ENCODE data around the gene EFHD2.

EFHD2 gene

GRCh38 chr1:15417059-15417934, 7.6 kb downstream of the EFHD2 start:
- Histone ChIP-seq H3K27me3 (ENCODE audit: control insufficient read depth, insufficient read depth, low read length) (no peaks in the 10 kb centered on the region), H3K4me3 (ENCODE audit: low read length) (peak overlapping the region; percentile 26), H3K9ac (ENCODE audit: low read depth, low read length) (no peak overlapping the region), H3K9me3 (replicated peaks; ENCODE audit: low read length) (no peaks in the 10 kb centered on the region), H3K4me1 (ENCODE audit: control insufficient read depth, insufficient read depth, low read length) (peaks cover 44% of the 10 kb centered on the region), H3K4me2 (ENCODE audit: low read length) (peak overlapping the region; percentile 73), H3K36me3 (ENCODE audit: insufficient read depth, low read length) (peaks cover 13% of the 10 kb centered on the region)

- H3K9ac ChIP-seq (ENCODE audit: low read depth, low read length), result no peak overlapping the region
- peaks cover 35% of the 10 kb centered on the region for H3K4me1 ChIP-seq (ENCODE audit: control insufficient read depth, insufficient read depth, low read length)
- H3K9me3 ChIP-seq (replicated peaks; ENCODE audit: low read length), result no peaks in the 10 kb centered on the region
- no peak overlapping the region for H3K4me2 ChIP-seq (ENCODE audit: low read length)
- H3K36me3 ChIP-seq (ENCODE audit: insufficient read depth, low read length), result peaks cover 13% of the 10 kb centered on the region
- H3K4me3 ChIP-seq (ENCODE audit: low read length), result no peak overlapping the region
- H3K27me3 ChIP-seq (ENCODE audit: control insufficient read depth, insufficient read depth, low read length), result no peaks in the 10 kb centered on the region
Observed at GRCh38 chr1:15418806-15419515, 9.3 kb downstream of the EFHD2 start.

GRCh38 chr1:15420853-15421465, 11.3 kb downstream of the EFHD2 start:
- Histone ChIP-seq H3K4me1 (ENCODE audit: control insufficient read depth, insufficient read depth, low read length) (peaks cover 39% of the 10 kb centered on the region), H3K9ac (ENCODE audit: low read depth, low read length) (no peak overlapping the region), H3K27me3 (ENCODE audit: control insufficient read depth, insufficient read depth, low read length) (no peaks in the 10 kb centered on the region), H3K4me3 (ENCODE audit: low read length) (no peak overlapping the region), H3K36me3 (ENCODE audit: insufficient read depth, low read length) (peaks cover 12% of the 10 kb centered on the region), H3K4me2 (ENCODE audit: low read length) (no peak overlapping the region), H3K9me3 (replicated peaks; ENCODE audit: low read length) (no peaks in the 10 kb centered on the region)

- Histone ChIP-seq H3K9ac (ENCODE audit: low read depth, low read length) (no peak overlapping the region), H3K4me2 (ENCODE audit: low read length) (no peak overlapping the region), H3K4me3 (ENCODE audit: low read length) (no peak overlapping the region), H3K27me3 (ENCODE audit: control insufficient read depth, insufficient read depth, low read length) (no peaks in the 10 kb centered on the region), H3K4me1 (ENCODE audit: control insufficient read depth, insufficient read depth, low read length) (peaks cover 35% of the 10 kb centered on the region), H3K36me3 (ENCODE audit: insufficient read depth, low read length) (peaks cover 17% of the 10 kb centered on the region), H3K9me3 (replicated peaks; ENCODE audit: low read length) (no peaks in the 10 kb centered on the region)
Observed at GRCh38 chr1:15422871-15423270, 13.2 kb downstream of the EFHD2 start.

GRCh38 chr1:15423355-15424077, 13.8 kb downstream of the EFHD2 start:
- no peaks in the 10 kb centered on the region for H3K9me3 ChIP-seq (replicated peaks; ENCODE audit: low read length)
- H3K36me3 ChIP-seq (ENCODE audit: insufficient read depth, low read length), result peaks cover 17% of the 10 kb centered on the region
- H3K4me2 ChIP-seq (ENCODE audit: low read length), result no peak overlapping the region
- peaks cover 33% of the 10 kb centered on the region for H3K4me1 ChIP-seq (ENCODE audit: control insufficient read depth, insufficient read depth, low read length)
- H3K9ac ChIP-seq (ENCODE audit: low read depth, low read length), result no peak overlapping the region
- H3K27me3 ChIP-seq (ENCODE audit: control insufficient read depth, insufficient read depth, low read length), result no peaks in the 10 kb centered on the region
- no peak overlapping the region for H3K4me3 ChIP-seq (ENCODE audit: low read length)

GRCh38 chr1:15424146-15424667, 14.5 kb downstream of the EFHD2 start:
- no peak overlapping the region for H3K9ac ChIP-seq (ENCODE audit: low read depth, low read length)
- H3K4me3 ChIP-seq (ENCODE audit: low read length), result no peak overlapping the region
- peaks cover 17% of the 10 kb centered on the region for H3K36me3 ChIP-seq (ENCODE audit: insufficient read depth, low read length)
- peaks cover 26% of the 10 kb centered on the region for H3K4me1 ChIP-seq (ENCODE audit: control insufficient read depth, insufficient read depth, low read length)
- H3K27me3 ChIP-seq (ENCODE audit: control insufficient read depth, insufficient read depth, low read length), result no peaks in the 10 kb centered on the region
- H3K4me2 ChIP-seq (ENCODE audit: low read length), result no peak overlapping the region
- no peaks in the 10 kb centered on the region for H3K9me3 ChIP-seq (replicated peaks; ENCODE audit: low read length)

GRCh38 chr1:15424981-15425380, 15.3 kb downstream of the EFHD2 start:
- Histone ChIP-seq H3K9me3 (replicated peaks; ENCODE audit: low read length) (no peaks in the 10 kb centered on the region), H3K36me3 (ENCODE audit: insufficient read depth, low read length) (peaks cover 17% of the 10 kb centered on the region), H3K4me1 (ENCODE audit: control insufficient read depth, insufficient read depth, low read length) (peaks cover 29% of the 10 kb centered on the region), H3K4me2 (ENCODE audit: low read length) (no peak overlapping the region), H3K4me3 (ENCODE audit: low read length) (no peak overlapping the region), H3K27me3 (ENCODE audit: control insufficient read depth, insufficient read depth, low read length) (no peaks in the 10 kb centered on the region), H3K9ac (ENCODE audit: low read depth, low read length) (no peak overlapping the region)

- Histone ChIP-seq H3K4me2 (ENCODE audit: low read length) (no peak overlapping the region), H3K4me1 (ENCODE audit: control insufficient read depth, insufficient read depth, low read length) (peaks cover 29% of the 10 kb centered on the region), H3K9ac (ENCODE audit: low read depth, low read length) (no peak overlapping the region), H3K36me3 (ENCODE audit: insufficient read depth, low read length) (peaks cover 19% of the 10 kb centered on the region), H3K4me3 (ENCODE audit: low read length) (no peak overlapping the region), H3K27me3 (ENCODE audit: control insufficient read depth, insufficient read depth, low read length) (no peaks in the 10 kb centered on the region), H3K9me3 (replicated peaks; ENCODE audit: low read length) (no peaks in the 10 kb centered on the region)
Observed at GRCh38 chr1:15425521-15425920, 15.8 kb downstream of the EFHD2 start.

GRCh38 chr1:15425958-15426357, 16.3 kb downstream of the EFHD2 start:
- Histone ChIP-seq H3K9ac (ENCODE audit: low read depth, low read length) (no peak overlapping the region), H3K4me2 (ENCODE audit: low read length) (no peak overlapping the region), H3K4me1 (ENCODE audit: control insufficient read depth, insufficient read depth, low read length) (peaks cover 29% of the 10 kb centered on the region), H3K27me3 (ENCODE audit: control insufficient read depth, insufficient read depth, low read length) (no peaks in the 10 kb centered on the region), H3K4me3 (ENCODE audit: low read length) (no peak overlapping the region), H3K9me3 (replicated peaks; ENCODE audit: low read length) (no peaks in the 10 kb centered on the region), H3K36me3 (ENCODE audit: insufficient read depth, low read length) (peaks cover 22% of the 10 kb centered on the region)

GRCh38 chr1:15426492-15427279, 17.0 kb downstream of the EFHD2 start:
- H3K36me3 ChIP-seq (ENCODE audit: insufficient read depth, low read length), result peaks cover 23% of the 10 kb centered on the region
- H3K4me2 ChIP-seq (ENCODE audit: low read length), result peak overlapping the region; percentile 36

More at GRCh38 chr1:15426492-15427279, 17.0 kb downstream of the EFHD2 start:
- H3K4me1 ChIP-seq (ENCODE audit: control insufficient read depth, insufficient read depth, low read length), result peaks cover 29% of the 10 kb centered on the region
- H3K4me3 ChIP-seq (ENCODE audit: low read length), result no peak overlapping the region
- no peak overlapping the region for H3K9ac ChIP-seq (ENCODE audit: low read depth, low read length)
- no peaks in the 10 kb centered on the region for H3K9me3 ChIP-seq (replicated peaks; ENCODE audit: low read length)
- H3K27me3 ChIP-seq (ENCODE audit: control insufficient read depth, insufficient read depth, low read length), result no peaks in the 10 kb centered on the region

Measured in skeletal muscle satellite cell (primary cell).